ENCODE results near the gene RNF144A. TPM values are rescaled to one million over a fixed set of nuclear protein-coding genes. Genes with fewer than 3 reads are reported as not detected.

RNF144A gene
- total and polyA plus RNA-seq, 10 of the 15 experiments (the other 5 are each of a cell fraction or from before 2014, with no cell fraction given): 0.02 to 12.1 (median 0.48) TPM; not detected in 1

GRCh38 chr2:6911721-6912120 lies 5.5 kb upstream of the RNF144A start (continued):
- TF ChIP-seq SPI1 (IDR thresholded peaks at IDR 0.05; ENCODE audit: borderline replicate concordance, insufficient read depth, low read depth, low read length): no peak
- no peak for TF ChIP-seq ZNF24 (IDR thresholded peaks at IDR 0.05)

DNA sequence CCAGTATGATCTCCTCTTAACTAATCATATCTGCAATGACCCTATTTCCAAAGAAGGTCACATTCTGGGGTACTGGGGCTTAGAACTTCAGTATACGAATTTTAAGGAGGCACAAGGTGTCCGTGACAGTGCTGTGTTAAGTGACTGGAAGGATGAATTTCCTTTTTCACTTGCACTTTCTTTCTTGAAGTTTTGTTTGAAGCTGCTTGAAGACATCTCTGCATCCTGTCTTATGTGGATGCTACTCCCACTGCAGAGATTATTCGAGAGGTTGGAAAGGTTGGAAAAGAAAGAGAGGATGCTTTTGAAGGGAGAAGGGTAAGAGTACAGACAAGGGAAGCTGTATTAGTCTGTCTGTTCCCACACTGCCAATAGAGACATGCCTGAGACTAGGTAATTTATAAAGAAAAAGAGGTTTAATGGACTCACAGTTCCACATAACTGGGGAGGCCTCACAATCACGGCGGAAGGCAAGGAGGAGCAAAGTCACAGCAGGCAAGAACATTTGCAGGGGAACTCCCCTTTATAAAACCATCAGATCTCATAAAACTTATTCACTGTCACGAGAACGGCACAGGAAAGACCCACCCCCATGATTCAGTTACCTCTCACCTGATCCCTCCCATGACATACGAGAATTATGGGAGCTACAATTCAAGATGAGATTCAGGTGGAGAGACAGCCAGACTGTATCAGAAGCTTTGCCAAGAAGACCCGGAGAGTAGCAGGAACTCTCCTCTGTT lies 3.6 kb upstream of the RNF144A start:
- RAD21 ChIA-PET (ENCODE audit: unreplicated experiment): no interaction called here
- no peak for ATAC-seq
- H3K27ac ChIP-seq (ENCODE audit: control insufficient read depth, insufficient read depth): no peak overlapping the region
- no peak for TF ChIP-seq RAD51 (IDR thresholded peaks at IDR 0.05)
- TF ChIP-seq EZH2 (IDR thresholded peaks at IDR 0.05; ENCODE audit: borderline replicate concordance, control insufficient read depth, low read depth, low read length): no peak
- TF ChIP-seq TCF3 (IDR thresholded peaks at IDR 0.05; ENCODE audit: borderline replicate concordance, insufficient read depth, low read depth, low read length): no peak
- no peak for TF ChIP-seq HDAC2 (IDR thresholded peaks at IDR 0.05)
- TF ChIP-seq IRF3 (IDR thresholded peaks at IDR 0.05): no peak
- TF ChIP-seq, protein P1, sequence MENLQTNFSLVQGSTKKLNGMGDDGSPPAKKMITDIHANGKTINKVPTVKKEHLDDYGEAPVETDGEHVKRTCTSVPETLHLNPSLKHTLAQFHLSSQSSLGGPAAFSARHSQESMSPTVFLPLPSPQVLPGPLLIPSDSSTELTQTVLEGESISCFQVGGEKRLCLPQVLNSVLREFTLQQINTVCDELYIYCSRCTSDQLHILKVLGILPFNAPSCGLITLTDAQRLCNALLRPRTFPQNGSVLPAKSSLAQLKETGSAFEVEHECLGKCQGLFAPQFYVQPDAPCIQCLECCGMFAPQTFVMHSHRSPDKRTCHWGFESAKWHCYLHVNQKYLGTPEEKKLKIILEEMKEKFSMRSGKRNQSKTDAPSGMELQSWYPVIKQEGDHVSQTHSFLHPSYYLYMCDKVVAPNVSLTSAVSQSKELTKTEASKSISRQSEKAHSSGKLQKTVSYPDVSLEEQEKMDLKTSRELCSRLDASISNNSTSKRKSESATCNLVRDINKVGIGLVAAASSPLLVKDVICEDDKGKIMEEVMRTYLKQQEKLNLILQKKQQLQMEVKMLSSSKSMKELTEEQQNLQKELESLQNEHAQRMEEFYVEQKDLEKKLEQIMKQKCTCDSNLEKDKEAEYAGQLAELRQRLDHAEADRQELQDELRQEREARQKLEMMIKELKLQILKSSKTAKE (IDR thresholded peaks at IDR 0.05; ENCODE audit: low read depth, poor library complexity, severe bottlenecking): no peak
- no peak for TF ChIP-seq TAF1 (IDR thresholded peaks at IDR 0.05; ENCODE audit: borderline replicate concordance, low read depth, low read length)
- TF ChIP-seq EED (IDR thresholded peaks at IDR 0.05; ENCODE audit: low read depth): no peak
- TF ChIP-seq USF1 (IDR thresholded peaks at IDR 0.05; ENCODE audit: borderline replicate concordance, extremely low read length, insufficient read depth, low read depth, low read length): no peak
- no peak for TF ChIP-seq RAD21 (IDR thresholded peaks at IDR 0.05; ENCODE audit: insufficient read depth, low read depth, low read length)
- TF ChIP-seq SMC3 (IDR thresholded peaks at IDR 0.05; ENCODE audit: borderline replicate concordance, low read length): no peak
- TF ChIP-seq NKRF (conservative IDR thresholded peaks at IDR 0.05): no peak

More for the DNA sequence above, 3.6 kb upstream of the RNF144A start:
- Histone ChIP-seq H3K4me2 (ENCODE audit: control insufficient read depth, insufficient read depth) (no peak overlapping the region), H3K4me3 (no peak overlapping the region), H3K27me3 (replicated peaks in 1 of 2; ENCODE audit: control insufficient read depth in 2 of 2, insufficient read depth in 2 of 2, low read length in 1 of 2) (no peaks in the 10 kb centered on the region), H3K79me2 (ENCODE audit: control insufficient read depth, insufficient read depth, low read length) (no peaks in the 10 kb centered on the region), H3K4me1 (ENCODE audit: control insufficient read depth, insufficient read depth, low read length) (peaks cover 24% of the 10 kb centered on the region), H2AFZ (ENCODE audit: control insufficient read depth, low read depth, low read length) (no peak overlapping the region), H3K9me3 (replicated peaks; ENCODE audit: control insufficient read depth, insufficient read depth, low read length) (peaks cover 5% of the 10 kb centered on the region; the same call in 2 of the 3 replicates), H3K9ac (ENCODE audit: control insufficient read depth, insufficient read depth, low read length) (no peak overlapping the region), H3K36me3 (ENCODE audit: control insufficient read depth in 2 of 2, insufficient read depth in 2 of 2, low read length in 1 of 2) (no peaks in the 10 kb centered on the region), H4K20me1 (ENCODE audit: control insufficient read depth, insufficient read depth) (no peaks in the 10 kb centered on the region)
- 95% methylated on average over 9 of the region's 9 CpGs for WGBS (ENCODE audit: insufficient coverage, insufficient replicate concordance, low lambda C conversion rate, missing lambda C conversion rate)
- no TSS peak for BruUV-seq (replicated peaks)
- no peak for DNase-seq (ENCODE audit: low read depth, low spot score)
- ChIA-PET SMC1A (ENCODE audit: uncharacterized antibody, unreplicated experiment) (interaction anchor here (0.8 to 3.2 kb wide), 4 partner anchors 16 to 131 kb away, joined by 3 to 15 read pairs (median 3); no protein-coding TSS in a partner anchor), CTCF (interaction anchor here (1.0 to 1.4 kb wide), 2 partner anchors 12 to 1664 kb away, joined by 4 read pairs; no protein-coding TSS in a partner anchor), POLR2A (no interaction called here)
- no peak for FAIRE-seq
- intact Hi-C loops (cut with micrococcal nuclease; ENCODE audit: unreplicated experiment): no loop called here
- in situ Hi-C loops (cut with MboI): no loop called here
